GM12878 (cell line): Measurements from ENCODE around the gene NIPAL1.

ENCODE experiments used
- ASH2L ChIP-seq: fragments of 300-600, 200-600 bp; sonication (generic); IDR thresholded peaks from 2 replicates; pipeline ENCODE4 v1.6.1; 2017; ENCODE audit warnings: low read depth, mild to moderate bottlenecking, borderline replicate concordance
- CHD2 ChIP-seq: IDR thresholded peaks from 2 replicates; pipeline ENCODE4 v1.6.1; 2011; ENCODE audit warnings: low read depth, low read length, improper control_type of control experiment, borderline replicate concordance
- CTCF ChIP-seq, 3 experiments: IDR thresholded peaks in 2 of 3; conservative IDR thresholded peaks in 1 of 3; 2 replicates each; pipeline ENCODE4 v1.5.1; 2011; ENCODE audit warnings: low read depth in 3 of 3, low read length in 3 of 3, mild to moderate bottlenecking in 3 of 3, control low read depth in 2 of 3, moderate library complexity in 2 of 3, inconsistent platforms in 1 of 3, mixed read lengths in 1 of 3; ENCODE audit not compliant: control insufficient read depth in 2 of 3, insufficient read depth in 1 of 3; ENCODE audit errors: extremely low read depth in 1 of 3
- EZH2 ChIP-seq: IDR thresholded peaks from 2 replicates; pipeline ENCODE4 v1.6.1; 2012; ENCODE audit warnings: low read depth, mild to moderate bottlenecking, control low read depth, inconsistent platforms, low read length, borderline replicate concordance; ENCODE audit not compliant: control insufficient read depth
- MEF2A ChIP-seq: IDR thresholded peaks from 2 replicates; pipeline ENCODE4 v1.6.1; 2011; ENCODE audit warnings: low read depth, mild to moderate bottlenecking, low read length, moderate library complexity; ENCODE audit not compliant: insufficient read depth
- MXI1 ChIP-seq: fragments of 150-350 bp; IDR thresholded peaks from 2 replicates; pipeline ENCODE4 v1.6.1; 2011; ENCODE audit warnings: low read depth, mild to moderate bottlenecking, inconsistent platforms, low read length, improper control_type of control experiment
- POLR2A ChIP-seq: IDR thresholded peaks from 2 replicates; pipeline ENCODE4 v1.6.1; 2011; ENCODE audit warnings: low read depth, mild to moderate bottlenecking, low read length
- SMAD5 ChIP-seq: IDR thresholded peaks from 2 replicates; pipeline ENCODE4 v1.6.1; 2016; ENCODE audit warnings: antibody characterized with exemption, low read depth
- SUPT20H ChIP-seq: IDR thresholded peaks from 2 replicates; pipeline ENCODE4 v1.6.1; 2011; ENCODE audit warnings: low read depth, mild to moderate bottlenecking, low read length, moderate library complexity, borderline replicate concordance; ENCODE audit not compliant: control insufficient read depth
- SUZ12 ChIP-seq: fragments of 200-600 bp; sonication (generic); IDR thresholded peaks from one replicate; pipeline ENCODE4 v1.6.1; 2018; ENCODE audit warnings: antibody characterized with exemption, mild to moderate bottlenecking; ENCODE audit not compliant: unreplicated experiment
- ZNF274 ChIP-seq: IDR thresholded peaks from one replicate; pipeline ENCODE4 v1.8.0; 2011; ENCODE audit not compliant: insufficient read length, insufficient read depth
- TF ChIP-seq, protein P1 (sequence below): IDR thresholded peaks from 2 replicates; pipeline ENCODE4 v1.6.1; 2012; ENCODE audit warnings: low read depth, low read length, improper control_type of control experiment

DNA sequence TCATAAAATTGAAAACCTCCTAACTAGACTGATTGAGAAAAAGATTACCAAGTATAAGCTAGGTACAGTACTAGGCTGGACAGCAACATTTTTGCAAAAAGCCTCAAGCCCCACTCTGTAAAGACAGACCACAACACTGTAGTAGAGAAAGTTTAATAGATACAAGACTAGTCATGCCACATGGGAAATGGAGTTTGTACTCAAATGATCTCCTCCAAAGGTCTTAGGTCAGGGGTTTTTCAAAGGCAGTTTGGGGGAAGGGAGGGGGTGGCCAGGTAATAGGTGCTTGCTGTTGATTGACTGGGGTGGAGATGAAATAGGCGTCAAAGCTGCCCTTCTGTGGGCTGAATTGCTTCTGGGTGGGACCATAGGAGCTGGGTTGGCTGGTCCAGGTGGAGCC, 14.3 kb upstream of the NIPAL1 start:
- TF ChIP-seq MEF2A (no peak), EZH2 (no peak), ZNF274 (no peak), SUPT20H (no peak), MXI1 (no peak), CHD2 (no peak), SUZ12 (no peak), POLR2A (no peak), SMAD5 (no peak), CTCF (IDR thresholded peaks at IDR 0.05 in 2 of 3, conservative IDR thresholded peaks at IDR 0.05 in 1 of 3; ENCODE audit: control insufficient read depth in 2 of 3, extremely low read depth in 1 of 3, insufficient read depth in 1 of 3, low read depth in 3 of 3, low read length in 3 of 3) (no peak), ASH2L (no peak)
- TF ChIP-seq, protein P1, sequence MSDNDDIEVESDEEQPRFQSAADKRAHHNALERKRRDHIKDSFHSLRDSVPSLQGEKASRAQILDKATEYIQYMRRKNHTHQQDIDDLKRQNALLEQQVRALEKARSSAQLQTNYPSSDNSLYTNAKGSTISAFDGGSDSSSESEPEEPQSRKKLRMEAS = no peak
